ENCODE data around the gene COL4A1.

Gene COL4A1

DNA sequence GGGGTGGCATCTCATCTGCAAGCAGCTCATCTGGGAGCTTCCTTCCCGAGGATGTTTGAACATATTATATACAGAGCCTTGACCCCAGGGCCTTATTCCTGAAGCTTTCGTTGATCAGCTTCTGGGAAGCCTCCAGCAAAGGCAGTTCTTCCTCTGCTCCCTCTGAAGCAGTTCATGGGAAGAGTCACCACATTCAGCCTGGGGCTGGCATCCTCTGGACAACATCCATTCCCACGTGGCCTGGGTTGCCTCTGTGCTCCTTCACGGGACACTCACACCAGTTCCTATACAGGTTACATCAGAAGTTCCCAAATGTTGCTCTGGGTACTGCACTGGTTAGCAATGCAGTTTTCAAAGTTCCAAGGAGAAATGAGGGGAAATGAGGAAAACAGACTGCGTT, 29.7 kb upstream of the COL4A1 start:
- TF ChIP-seq, protein P1, sequence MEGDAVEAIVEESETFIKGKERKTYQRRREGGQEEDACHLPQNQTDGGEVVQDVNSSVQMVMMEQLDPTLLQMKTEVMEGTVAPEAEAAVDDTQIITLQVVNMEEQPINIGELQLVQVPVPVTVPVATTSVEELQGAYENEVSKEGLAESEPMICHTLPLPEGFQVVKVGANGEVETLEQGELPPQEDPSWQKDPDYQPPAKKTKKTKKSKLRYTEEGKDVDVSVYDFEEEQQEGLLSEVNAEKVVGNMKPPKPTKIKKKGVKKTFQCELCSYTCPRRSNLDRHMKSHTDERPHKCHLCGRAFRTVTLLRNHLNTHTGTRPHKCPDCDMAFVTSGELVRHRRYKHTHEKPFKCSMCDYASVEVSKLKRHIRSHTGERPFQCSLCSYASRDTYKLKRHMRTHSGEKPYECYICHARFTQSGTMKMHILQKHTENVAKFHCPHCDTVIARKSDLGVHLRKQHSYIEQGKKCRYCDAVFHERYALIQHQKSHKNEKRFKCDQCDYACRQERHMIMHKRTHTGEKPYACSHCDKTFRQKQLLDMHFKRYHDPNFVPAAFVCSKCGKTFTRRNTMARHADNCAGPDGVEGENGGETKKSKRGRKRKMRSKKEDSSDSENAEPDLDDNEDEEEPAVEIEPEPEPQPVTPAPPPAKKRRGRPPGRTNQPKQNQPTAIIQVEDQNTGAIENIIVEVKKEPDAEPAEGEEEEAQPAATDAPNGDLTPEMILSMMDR (IDR thresholded peaks at IDR 0.05; ENCODE audit: low read length): no peak
- no peak for TF ChIP-seq EZH2 (IDR thresholded peaks at IDR 0.05; ENCODE audit: borderline replicate concordance, low read length)

DNA sequence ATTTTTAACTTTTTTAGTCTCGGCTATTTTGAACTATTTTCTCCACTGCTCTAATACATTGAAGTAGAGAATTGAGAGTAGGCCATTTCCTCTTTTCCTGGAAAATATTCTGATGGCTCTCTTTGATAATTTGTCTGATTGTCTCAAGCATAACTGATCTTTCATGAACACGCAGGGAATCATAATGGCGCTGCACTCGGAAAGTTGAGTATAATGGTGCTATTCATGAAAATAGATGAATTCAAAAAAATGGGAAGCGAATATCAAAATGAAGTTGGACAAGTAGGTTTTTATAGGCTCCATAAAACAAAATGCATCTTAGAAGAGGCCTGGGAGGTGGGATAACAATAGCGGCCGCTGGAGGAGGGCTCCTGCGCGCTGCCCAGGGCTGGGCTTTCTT, 29.2 kb upstream of the COL4A1 start:
- no peak overlapping the region for H2AFZ ChIP-seq (ENCODE audit: low read length)
- H3K4me3 ChIP-seq (ENCODE audit: low read depth, low read length, poor library complexity, severe bottlenecking): no peak overlapping the region
- no peaks in the 10 kb centered on the region for H3K4me1 ChIP-seq (ENCODE audit: insufficient read depth, low read length, severe bottlenecking)
- H3K36me3 ChIP-seq (ENCODE audit: insufficient read depth, low read length): no peaks in the 10 kb centered on the region
- no peaks in the 10 kb centered on the region for H3K9me2 ChIP-seq (ENCODE audit: low read depth, low read length)
- H3K9ac ChIP-seq (ENCODE audit: low read length): no peak overlapping the region
- TF ChIP-seq, protein P1 (IDR thresholded peaks at IDR 0.05; ENCODE audit: low read length): no peak
- TF ChIP-seq EZH2 (IDR thresholded peaks at IDR 0.05; ENCODE audit: borderline replicate concordance, low read length): no peak
- H4K20me1 ChIP-seq (ENCODE audit: insufficient read depth, low read length): no peaks in the 10 kb centered on the region
- no peaks in the 10 kb centered on the region for H3F3A ChIP-seq (ENCODE audit: insufficient read depth, low read length)
- H3K9me3 ChIP-seq (ENCODE audit: low read length): no peaks in the 10 kb centered on the region
- H3K4me2 ChIP-seq (ENCODE audit: low read length): no peak overlapping the region
- peaks cover under 1% of the 10 kb centered on the region; the same call in 1 of the 2 replicates for H3K27me3 ChIP-seq (ENCODE audit: insufficient read depth, low read length)
- no peaks in the 10 kb centered on the region for H3K79me2 ChIP-seq (ENCODE audit: insufficient read depth, low read length)
- H3K27ac ChIP-seq (ENCODE audit: low read depth, low read length, poor library complexity, severe bottlenecking): no peak overlapping the region

More for the DNA sequence above, 29.7 kb upstream of the COL4A1 start:
- H3K4me3 ChIP-seq (ENCODE audit: low read depth, low read length, poor library complexity, severe bottlenecking): no peak overlapping the region
- no peaks in the 10 kb centered on the region for H3K9me2 ChIP-seq (ENCODE audit: low read depth, low read length)
- no peaks in the 10 kb centered on the region for H3F3A ChIP-seq (ENCODE audit: insufficient read depth, low read length)
- H3K27me3 ChIP-seq (ENCODE audit: insufficient read depth, low read length): peaks cover 5% of the 10 kb centered on the region; the same call in 1 of the 2 replicates
- H3K27ac ChIP-seq (ENCODE audit: low read depth, low read length, poor library complexity, severe bottlenecking): no peak overlapping the region
- no peak overlapping the region for H3K9ac ChIP-seq (ENCODE audit: low read length)
- no peaks in the 10 kb centered on the region for H3K79me2 ChIP-seq (ENCODE audit: insufficient read depth, low read length)
- no peak overlapping the region for H2AFZ ChIP-seq (ENCODE audit: low read length)
- H4K20me1 ChIP-seq (ENCODE audit: insufficient read depth, low read length): no peaks in the 10 kb centered on the region
- no peaks in the 10 kb centered on the region for H3K4me1 ChIP-seq (ENCODE audit: insufficient read depth, low read length, severe bottlenecking)
- H3K4me2 ChIP-seq (ENCODE audit: low read length): no peak overlapping the region
- H3K9me3 ChIP-seq (ENCODE audit: low read length): no peaks in the 10 kb centered on the region
- no peaks in the 10 kb centered on the region for H3K36me3 ChIP-seq (ENCODE audit: insufficient read depth, low read length)

DNA sequence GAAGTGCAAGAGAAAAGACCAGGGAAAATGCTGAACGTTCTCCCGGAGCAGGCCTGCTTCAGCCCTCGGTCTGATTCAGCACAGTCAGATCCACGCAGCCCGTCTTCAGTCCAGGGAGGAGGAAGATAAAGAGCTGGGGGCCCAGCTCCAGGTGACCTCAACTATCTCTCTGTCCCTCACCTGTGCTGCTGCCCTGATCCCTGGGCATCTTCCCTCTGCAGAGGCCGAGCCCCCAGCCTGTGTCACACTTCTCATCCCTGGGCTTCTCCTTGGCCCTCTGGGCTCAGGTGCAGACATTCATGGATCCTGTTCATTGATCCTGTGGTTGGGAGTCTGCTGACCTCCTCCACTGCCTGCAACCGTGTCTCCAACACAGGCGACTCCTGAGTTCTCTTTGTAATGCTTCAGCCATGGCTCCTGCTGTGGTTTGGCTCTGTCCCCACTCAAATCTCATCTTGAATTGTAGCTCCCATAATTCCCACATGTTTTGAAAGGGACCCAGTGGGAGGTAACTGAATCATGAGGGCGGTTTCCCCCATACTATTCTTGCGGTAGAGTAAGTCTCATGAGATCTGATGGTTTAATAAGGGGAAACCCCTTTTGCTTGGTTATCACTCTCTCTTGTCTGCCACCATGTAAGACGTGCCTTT, 28.0 kb upstream of the COL4A1 start:
- Histone ChIP-seq H3F3A (ENCODE audit: insufficient read depth, low read length) (no peaks in the 10 kb centered on the region), H3K9me3 (ENCODE audit: low read length) (no peaks in the 10 kb centered on the region), H3K9me2 (ENCODE audit: low read depth, low read length) (no peaks in the 10 kb centered on the region), H3K4me1 (ENCODE audit: insufficient read depth, low read length, severe bottlenecking) (no peaks in the 10 kb centered on the region), H3K4me3 (ENCODE audit: low read depth, low read length, poor library complexity, severe bottlenecking) (no peak overlapping the region), H2AFZ (ENCODE audit: low read length) (no peak overlapping the region), H3K36me3 (ENCODE audit: insufficient read depth, low read length) (no peaks in the 10 kb centered on the region), H3K4me2 (ENCODE audit: low read length) (no peak overlapping the region), H3K27ac (ENCODE audit: low read depth, low read length, poor library complexity, severe bottlenecking) (no peak overlapping the region), H3K9ac (ENCODE audit: low read length) (no peak overlapping the region), H3K27me3 (ENCODE audit: insufficient read depth, low read length) (peaks cover 3% of the 10 kb centered on the region; the same call in 1 of the 2 replicates), H4K20me1 (ENCODE audit: insufficient read depth, low read length) (no peaks in the 10 kb centered on the region), H3K79me2 (ENCODE audit: insufficient read depth, low read length) (no peaks in the 10 kb centered on the region)
- TF ChIP-seq, protein P1 (IDR thresholded peaks at IDR 0.05; ENCODE audit: low read length): no peak
- no peak for TF ChIP-seq EZH2 (IDR thresholded peaks at IDR 0.05; ENCODE audit: borderline replicate concordance, low read length)

All from OCI-LY1 (cell line).